Glutamatergic neuron (in vitro differentiated cells): Measurements from ENCODE around the gene KIRREL2. TPM values are rescaled to one million over a fixed set of nuclear protein-coding genes. Genes with fewer than 3 reads are reported as not detected.

ENCODE experiments used
- DNase-seq: peaks from one replicate; pipeline ENCODE4 v3.0.0; 2022
- H3K27ac Mint-ChIP-seq: one replicate; pipeline ENCODE4 v1.8.0; 2020; ENCODE audit warnings: mild to moderate bottlenecking, mixed read lengths, inconsistent platforms; ENCODE audit not compliant: unreplicated experiment
- H3K27me3 Mint-ChIP-seq: one replicate; pipeline ENCODE4 v1.8.0; 2020; ENCODE audit warnings: mild to moderate bottlenecking, moderate library complexity, mixed read lengths, inconsistent platforms; ENCODE audit not compliant: unreplicated experiment
- H3K36me3 Mint-ChIP-seq: one replicate; pipeline ENCODE4 v1.8.0; 2020; ENCODE audit warnings: mild to moderate bottlenecking, mixed read lengths, inconsistent platforms; ENCODE audit not compliant: unreplicated experiment
- H3K4me1 Mint-ChIP-seq: one replicate; pipeline ENCODE4 v1.8.0; 2020; ENCODE audit warnings: mild to moderate bottlenecking, low read depth, mixed read lengths, inconsistent platforms; ENCODE audit not compliant: unreplicated experiment
- H3K4me3 Mint-ChIP-seq: one replicate; pipeline ENCODE4 v1.8.0; 2020; ENCODE audit warnings: mild to moderate bottlenecking, mixed read lengths, inconsistent platforms; ENCODE audit not compliant: unreplicated experiment
- H3K9me3 Mint-ChIP-seq: one replicate; pipeline ENCODE4 v1.8.0; 2020; ENCODE audit warnings: mild to moderate bottlenecking, moderate library complexity, mixed read lengths, inconsistent platforms; ENCODE audit not compliant: unreplicated experiment
- CTCF ChIP-seq: fragments of 200-600 bp; sonication (generic); IDR thresholded peaks from one replicate; pipeline ENCODE4 v1.5.0; 2021; ENCODE audit not compliant: partially characterized antibody, unreplicated experiment
- total RNA-seq: library from RNA; stranded (reverse); fragmentation: NEBNext Ultra II Directional; extraction: Animal tissue kit (Norgen Biotek cat#: 25700); gene quantifications from one replicate; pipeline ENCODE4 v1.2.1, GENCODE V29; 2021; ENCODE audit not compliant: unreplicated experiment

The KIRREL2 gene
- total RNA-seq, 1 donor from 2014 or later, result 47.1 TPM

GRCh38 chr19:35897706-35898451 is 41.2 kb downstream of the KIRREL2 start:
- H3K36me3 Mint-ChIP-seq, result no peaks in the 10 kb centered on the region
- peaks cover 7% of the 10 kb centered on the region for H3K27me3 Mint-ChIP-seq
- H3K27ac Mint-ChIP-seq, result no peak overlapping the region
- no peak for TF ChIP-seq CTCF
- peak overlapping the region; percentile 74 for H3K4me3 Mint-ChIP-seq
- no peak for DNase-seq
- peaks cover 10% of the 10 kb centered on the region for H3K4me1 Mint-ChIP-seq
- H3K9me3 Mint-ChIP-seq, result peaks cover 2% of the 10 kb centered on the region

GRCh38 chr19:35898499-35898809 is 41.7 kb downstream of the KIRREL2 start:
- Mint-ChIP-seq H3K4me1 (peaks cover 10% of the 10 kb centered on the region), H3K36me3 (no peaks in the 10 kb centered on the region), H3K27ac (no peak overlapping the region), H3K4me3 (peak overlapping the region; percentile 87), H3K9me3 (peaks cover 3% of the 10 kb centered on the region), H3K27me3 (peaks cover 9% of the 10 kb centered on the region)
- no peak for DNase-seq
- no peak for TF ChIP-seq CTCF

- H3K27ac Mint-ChIP-seq, result no peak overlapping the region
- DNase-seq, result peak; percentile 75
- H3K4me3 Mint-ChIP-seq, result peak overlapping the region; percentile 87
- peaks cover 9% of the 10 kb centered on the region for H3K27me3 Mint-ChIP-seq
- H3K36me3 Mint-ChIP-seq, result no peaks in the 10 kb centered on the region
- no peak for TF ChIP-seq CTCF
- H3K4me1 Mint-ChIP-seq, result peaks cover 10% of the 10 kb centered on the region
- peaks cover 3% of the 10 kb centered on the region for H3K9me3 Mint-ChIP-seq
Observed at GRCh38 chr19:35899547-35900214, 43.0 kb downstream of the KIRREL2 start.

- H3K4me3 Mint-ChIP-seq, result peak overlapping the region; percentile 57
- H3K36me3 Mint-ChIP-seq, result no peaks in the 10 kb centered on the region
- H3K27me3 Mint-ChIP-seq, result peaks cover 8% of the 10 kb centered on the region
- peaks cover 10% of the 10 kb centered on the region for H3K4me1 Mint-ChIP-seq
- no peak for DNase-seq
- H3K9me3 Mint-ChIP-seq, result peaks cover 3% of the 10 kb centered on the region
- TF ChIP-seq CTCF, result no peak
- no peak overlapping the region for H3K27ac Mint-ChIP-seq
Observed at GRCh38 chr19:35901055-35901644, 44.4 kb downstream of the KIRREL2 start.
